BJ (cell line): ENCODE measurements around the gene CLEC4A. TPM values are rescaled to one million over a fixed set of nuclear protein-coding genes. Genes with fewer than 3 reads are reported as not detected.

Experiments
- CTCF ChIA-PET: fragments of 350-600 bp; formaldehyde crosslinking; extraction: SDS; loops from one replicate; lab custom pipeline; 2021; ENCODE audit warnings: antibody characterized with exemption, inconsistent platforms; lab: Yijun Ruan, JAX
- POLR2A ChIA-PET: fragments of 300-600 bp; sonication (Branson Sonifier 250); formaldehyde crosslinking; extraction: SDS; loops from one replicate; lab custom pipeline; 2021; ENCODE audit warnings: antibody characterized with exemption; lab: Charles Lee
- DNase-seq: peaks from one replicate; pipeline ENCODE4 v3.0.0-alpha.2; 2011; ENCODE audit warnings: low read depth
- H3K27me3 ChIP-seq: 2 replicates; pipeline ENCODE4 v1.6.0; 2011; ENCODE audit warnings: low read length; ENCODE audit not compliant: control insufficient read depth, insufficient read depth
- H3K36me3 ChIP-seq: 2 replicates; pipeline ENCODE4 v1.5.1; 2011; ENCODE audit warnings: low read length; ENCODE audit not compliant: control insufficient read depth, insufficient read depth
- H3K4me3 ChIP-seq: 2 replicates; pipeline ENCODE4 v1.5.1; 2011; ENCODE audit warnings: low read depth, mild to moderate bottlenecking, control low read depth, low read length
- polyA plus RNA-seq: library from polyadenylated mRNA; depleted of rRNA; stranded (reverse); fragments of >200 nt; gene quantifications from 2 replicates; pipeline ENCODE4 v1.2.3, GENCODE V29; 2011
- TF ChIP-seq, protein P1 (sequence below): IDR thresholded peaks from 2 replicates; pipeline ENCODE4 v1.5.1; 2011; ENCODE audit warnings: low read depth, mild to moderate bottlenecking, control low read depth, inconsistent platforms, low read length, moderate library complexity; ENCODE audit not compliant: insufficient read depth

CLEC4A gene
- polyA plus RNA-seq, 1 experiment = 0.26 TPM

- ChIA-PET POLR2A (no interaction called here), CTCF (no interaction called here)
- DNase-seq = no peak
- Histone ChIP-seq H3K4me3 (no peak overlapping the region), H3K36me3 (no peaks in the 10 kb centered on the region), H3K27me3 (no peaks in the 10 kb centered on the region)
- TF ChIP-seq, protein P1, sequence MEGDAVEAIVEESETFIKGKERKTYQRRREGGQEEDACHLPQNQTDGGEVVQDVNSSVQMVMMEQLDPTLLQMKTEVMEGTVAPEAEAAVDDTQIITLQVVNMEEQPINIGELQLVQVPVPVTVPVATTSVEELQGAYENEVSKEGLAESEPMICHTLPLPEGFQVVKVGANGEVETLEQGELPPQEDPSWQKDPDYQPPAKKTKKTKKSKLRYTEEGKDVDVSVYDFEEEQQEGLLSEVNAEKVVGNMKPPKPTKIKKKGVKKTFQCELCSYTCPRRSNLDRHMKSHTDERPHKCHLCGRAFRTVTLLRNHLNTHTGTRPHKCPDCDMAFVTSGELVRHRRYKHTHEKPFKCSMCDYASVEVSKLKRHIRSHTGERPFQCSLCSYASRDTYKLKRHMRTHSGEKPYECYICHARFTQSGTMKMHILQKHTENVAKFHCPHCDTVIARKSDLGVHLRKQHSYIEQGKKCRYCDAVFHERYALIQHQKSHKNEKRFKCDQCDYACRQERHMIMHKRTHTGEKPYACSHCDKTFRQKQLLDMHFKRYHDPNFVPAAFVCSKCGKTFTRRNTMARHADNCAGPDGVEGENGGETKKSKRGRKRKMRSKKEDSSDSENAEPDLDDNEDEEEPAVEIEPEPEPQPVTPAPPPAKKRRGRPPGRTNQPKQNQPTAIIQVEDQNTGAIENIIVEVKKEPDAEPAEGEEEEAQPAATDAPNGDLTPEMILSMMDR = no peak
These were observed 19.8 kb downstream of the CLEC4A start for GRCh38 chr12:8143261-8143660.

- TF ChIP-seq, protein P1 = no peak
- peak; percentile 72 for DNase-seq
- CTCF ChIA-PET = interaction anchor here (0.9 to 1.5 kb wide), 4 partner anchors 9 to 47 kb away, joined by 3 to 7 read pairs (median 3); no protein-coding TSS in a partner anchor
- Histone ChIP-seq H3K36me3 (no peaks in the 10 kb centered on the region), H3K4me3 (no peak overlapping the region), H3K27me3 (no peaks in the 10 kb centered on the region)
- POLR2A ChIA-PET = interaction anchor here (0.5 kb wide), 1 partner anchor 209 kb away, joined by 8 read pairs; no protein-coding TSS in a partner anchor
These were observed 22.5 kb downstream of the CLEC4A start for GRCh38 chr12:8145754-8146441.

- no peak overlapping the region for H3K4me3 ChIP-seq
- H3K27me3 ChIP-seq = no peaks in the 10 kb centered on the region
- TF ChIP-seq, protein P1 = no peak
- ChIA-PET POLR2A (no interaction called here), CTCF (interaction anchor here (0.9 to 1.5 kb wide), 4 partner anchors 9 to 48 kb away, joined by 3 to 7 read pairs (median 3); no protein-coding TSS in a partner anchor)
- no peaks in the 10 kb centered on the region for H3K36me3 ChIP-seq
- no peak for DNase-seq
These were observed 23.0 kb downstream of the CLEC4A start for GRCh38 chr12:8146442-8146771.

DNA sequence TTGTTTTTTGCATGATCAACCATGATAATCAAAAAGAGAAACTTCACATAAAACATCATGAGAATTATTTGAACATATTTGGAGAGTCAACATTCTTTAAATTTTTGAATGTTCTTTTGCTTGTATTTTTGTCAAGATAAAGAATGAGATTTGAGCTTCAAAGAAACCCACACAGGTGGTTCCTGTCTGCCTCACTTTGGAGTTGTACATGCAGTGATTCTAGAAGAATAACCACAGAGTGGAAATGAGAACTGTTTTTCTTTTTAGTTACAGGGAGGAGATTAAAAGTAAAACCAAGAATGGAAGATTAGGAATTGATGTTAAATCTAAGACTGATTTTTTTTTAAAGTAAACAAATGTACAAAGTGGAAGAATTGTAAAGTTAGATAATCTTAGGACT, 31.1 kb downstream of the CLEC4A start:
- Histone ChIP-seq H3K36me3 (no peaks in the 10 kb centered on the region), H3K4me3 (no peak overlapping the region), H3K27me3 (no peaks in the 10 kb centered on the region)
- TF ChIP-seq, protein P1 = no peak
- ChIA-PET POLR2A (no interaction called here), CTCF (no interaction called here)
- no peak for DNase-seq

GRCh38 chr12:8156416-8156815, 33.0 kb downstream of the CLEC4A start:
- no peaks in the 10 kb centered on the region for H3K27me3 ChIP-seq
- no peak for DNase-seq
- POLR2A ChIA-PET = no interaction called here
- H3K36me3 ChIP-seq = no peaks in the 10 kb centered on the region
- H3K4me3 ChIP-seq = no peak overlapping the region
- CTCF ChIA-PET = interaction anchor here (1.0 to 1.2 kb wide), 2 partner anchors 16 to 81 kb away, joined by 3 read pairs; no protein-coding TSS in a partner anchor
- TF ChIP-seq, protein P1 = no peak
